Measurements from ENCODE around the gene LY9. TPM values are rescaled to one million over a fixed set of nuclear protein-coding genes. Genes with fewer than 3 reads are reported as not detected.
A peak's percentile ranks its signal among the peaks of the same experiment; 100 is the strongest.

The LY9 gene
- total and polyA plus RNA-seq, 9 of the 15 experiments (the other 6 are each of a cell fraction or from before 2014, with no cell fraction given) = not detected

- TF ChIP-seq HDAC2 (IDR thresholded peaks at IDR 0.05) = 0 out of 2 replicates have a peak, but pooled peaks have one; percentile 23
- TF ChIP-seq, protein P1, sequence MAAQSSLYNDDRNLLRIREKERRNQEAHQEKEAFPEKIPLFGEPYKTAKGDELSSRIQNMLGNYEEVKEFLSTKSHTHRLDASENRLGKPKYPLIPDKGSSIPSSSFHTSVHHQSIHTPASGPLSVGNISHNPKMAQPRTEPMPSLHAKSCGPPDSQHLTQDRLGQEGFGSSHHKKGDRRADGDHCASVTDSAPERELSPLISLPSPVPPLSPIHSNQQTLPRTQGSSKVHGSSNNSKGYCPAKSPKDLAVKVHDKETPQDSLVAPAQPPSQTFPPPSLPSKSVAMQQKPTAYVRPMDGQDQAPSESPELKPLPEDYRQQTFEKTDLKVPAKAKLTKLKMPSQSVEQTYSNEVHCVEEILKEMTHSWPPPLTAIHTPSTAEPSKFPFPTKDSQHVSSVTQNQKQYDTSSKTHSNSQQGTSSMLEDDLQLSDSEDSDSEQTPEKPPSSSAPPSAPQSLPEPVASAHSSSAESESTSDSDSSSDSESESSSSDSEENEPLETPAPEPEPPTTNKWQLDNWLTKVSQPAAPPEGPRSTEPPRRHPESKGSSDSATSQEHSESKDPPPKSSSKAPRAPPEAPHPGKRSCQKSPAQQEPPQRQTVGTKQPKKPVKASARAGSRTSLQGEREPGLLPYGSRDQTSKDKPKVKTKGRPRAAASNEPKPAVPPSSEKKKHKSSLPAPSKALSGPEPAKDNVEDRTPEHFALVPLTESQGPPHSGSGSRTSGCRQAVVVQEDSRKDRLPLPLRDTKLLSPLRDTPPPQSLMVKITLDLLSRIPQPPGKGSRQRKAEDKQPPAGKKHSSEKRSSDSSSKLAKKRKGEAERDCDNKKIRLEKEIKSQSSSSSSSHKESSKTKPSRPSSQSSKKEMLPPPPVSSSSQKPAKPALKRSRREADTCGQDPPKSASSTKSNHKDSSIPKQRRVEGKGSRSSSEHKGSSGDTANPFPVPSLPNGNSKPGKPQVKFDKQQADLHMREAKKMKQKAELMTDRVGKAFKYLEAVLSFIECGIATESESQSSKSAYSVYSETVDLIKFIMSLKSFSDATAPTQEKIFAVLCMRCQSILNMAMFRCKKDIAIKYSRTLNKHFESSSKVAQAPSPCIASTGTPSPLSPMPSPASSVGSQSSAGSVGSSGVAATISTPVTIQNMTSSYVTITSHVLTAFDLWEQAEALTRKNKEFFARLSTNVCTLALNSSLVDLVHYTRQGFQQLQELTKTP (IDR thresholded peaks at IDR 0.05; ENCODE audit: low read depth in 1 of 2, partially characterized antibody in 2 of 2) = no peak
- TF ChIP-seq NCOA6 (IDR thresholded peaks at IDR 0.05) = no peak
- TF ChIP-seq MEF2A (IDR thresholded peaks at IDR 0.05; ENCODE audit: control insufficient read depth, low read depth, low read length) = no peak
- TF ChIP-seq EP400 (IDR thresholded peaks at IDR 0.05) = no peak
- TF ChIP-seq PTTG1 (tag; IDR thresholded peaks at IDR 0.05; ENCODE audit: low read depth) = no peak
- TF ChIP-seq TFE3 (CRISPR knock-in tag; IDR thresholded peaks at IDR 0.05) = no peak
- TF ChIP-seq, protein P2, sequence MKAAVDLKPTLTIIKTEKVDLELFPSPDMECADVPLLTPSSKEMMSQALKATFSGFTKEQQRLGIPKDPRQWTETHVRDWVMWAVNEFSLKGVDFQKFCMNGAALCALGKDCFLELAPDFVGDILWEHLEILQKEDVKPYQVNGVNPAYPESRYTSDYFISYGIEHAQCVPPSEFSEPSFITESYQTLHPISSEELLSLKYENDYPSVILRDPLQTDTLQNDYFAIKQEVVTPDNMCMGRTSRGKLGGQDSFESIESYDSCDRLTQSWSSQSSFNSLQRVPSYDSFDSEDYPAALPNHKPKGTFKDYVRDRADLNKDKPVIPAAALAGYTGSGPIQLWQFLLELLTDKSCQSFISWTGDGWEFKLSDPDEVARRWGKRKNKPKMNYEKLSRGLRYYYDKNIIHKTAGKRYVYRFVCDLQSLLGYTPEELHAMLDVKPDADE (conservative IDR thresholded peaks at IDR 0.05; ENCODE audit: control insufficient read depth, low read depth, low read length) = no peak
- no peak for TF ChIP-seq KAT2B (IDR thresholded peaks at IDR 0.05; ENCODE audit: low read depth, low read length)
- no peak for TF ChIP-seq KAT7 (CRISPR knock-in tag; IDR thresholded peaks at IDR 0.05; ENCODE audit: borderline replicate concordance)
- no peak for TF ChIP-seq E2F5 (CRISPR knock-in tag; IDR thresholded peaks at IDR 0.05)
- no peak for TF ChIP-seq U2AF1 (optimal IDR thresholded peaks at IDR 0.05; ENCODE audit: low read depth, low read length)
- no peak for TF ChIP-seq FOXM1 (IDR thresholded peaks at IDR 0.05; ENCODE audit: low read depth)
- no peak for TF ChIP-seq FOXM1 (CRISPR knock-in tag; IDR thresholded peaks at IDR 0.05; ENCODE audit: low read depth)
- no peak for TF ChIP-seq BCOR (IDR thresholded peaks at IDR 0.05)
- TF ChIP-seq, protein P3, sequence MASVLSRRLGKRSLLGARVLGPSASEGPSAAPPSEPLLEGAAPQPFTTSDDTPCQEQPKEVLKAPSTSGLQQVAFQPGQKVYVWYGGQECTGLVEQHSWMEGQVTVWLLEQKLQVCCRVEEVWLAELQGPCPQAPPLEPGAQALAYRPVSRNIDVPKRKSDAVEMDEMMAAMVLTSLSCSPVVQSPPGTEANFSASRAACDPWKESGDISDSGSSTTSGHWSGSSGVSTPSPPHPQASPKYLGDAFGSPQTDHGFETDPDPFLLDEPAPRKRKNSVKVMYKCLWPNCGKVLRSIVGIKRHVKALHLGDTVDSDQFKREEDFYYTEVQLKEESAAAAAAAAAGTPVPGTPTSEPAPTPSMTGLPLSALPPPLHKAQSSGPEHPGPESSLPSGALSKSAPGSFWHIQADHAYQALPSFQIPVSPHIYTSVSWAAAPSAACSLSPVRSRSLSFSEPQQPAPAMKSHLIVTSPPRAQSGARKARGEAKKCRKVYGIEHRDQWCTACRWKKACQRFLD (CRISPR knock-in tag; IDR thresholded peaks at IDR 0.05) = no peak
- TF ChIP-seq MAFK (IDR thresholded peaks at IDR 0.05; ENCODE audit: low read length) = peak; percentile 75
- peak; percentile 88 for TF ChIP-seq ZEB2 (IDR thresholded peaks at IDR 0.05)
- TF ChIP-seq ZNF707 (CRISPR knock-in tag; conservative IDR thresholded peaks at IDR 0.05) = no peak
- TF ChIP-seq C11orf30 (IDR thresholded peaks at IDR 0.05; ENCODE audit: low read depth) = peak; percentile 89
- no peak for TF ChIP-seq ELF4 (CRISPR knock-in tag; IDR thresholded peaks at IDR 0.05)
These were observed 17.2 kb downstream of the LY9 start (continued) for GRCh38 chr1:160813215-160813614.

Data from K562 (cell line).